ENCODE measurements around the gene WTIP.

The WTIP gene

DNA sequence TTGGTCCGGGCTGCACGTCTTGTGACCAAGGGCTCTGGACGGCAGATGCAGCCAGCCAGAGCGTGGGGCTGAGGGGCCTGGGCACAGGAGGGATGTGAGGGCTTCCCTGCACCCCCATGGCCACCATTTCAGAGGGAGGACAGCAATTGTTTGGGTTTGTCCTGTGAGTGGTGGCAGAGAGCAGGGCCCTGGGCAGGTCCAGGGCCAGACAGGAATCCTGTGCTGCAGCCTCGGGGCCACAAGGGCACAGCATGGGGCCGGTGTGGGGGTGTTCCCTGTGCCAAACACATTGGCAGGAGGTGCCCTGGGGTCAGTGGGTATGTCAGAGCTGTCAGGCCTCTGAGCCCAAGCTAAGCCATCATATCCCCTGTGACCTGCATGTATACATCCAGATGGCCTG, 32.2 kb downstream of the WTIP start:
- 91% methylated on average over 5 of the region's 6 CpGs for WGBS (ENCODE audit: insufficient coverage)
- H3K9me3 ChIP-seq (ENCODE audit: control extremely low read depth in 1 of 5, control insufficient read depth in 4 of 5, insufficient read depth in 2 of 5, low read depth in 1 of 5, low read length in 4 of 5) = peaks cover 0 to 8% (median 2%) of the 10 kb centered on the region in 5 experiments
- ChIA-PET CTCF (no interaction called here), POLR2A (no interaction called here)
- H3K4me3 ChIP-seq (ENCODE audit: control insufficient read depth in 1 of 7, extremely low read depth in 1 of 7, insufficient read depth in 4 of 7, low read depth in 2 of 7, low read length in 6 of 7) = no peak overlapping the region
- no peak overlapping the region for H3K27ac ChIP-seq (ENCODE audit: insufficient read depth in 1 of 2, low read depth in 1 of 2, low read length in 2 of 2, poor library complexity in 1 of 2, severe bottlenecking in 2 of 2)
- H3K27me3 ChIP-seq (replicated peaks in 2 of 5; ENCODE audit: control insufficient read depth in 4 of 5, insufficient read depth in 5 of 5, low read length in 4 of 5) = peaks cover 0 to 4% (median 0%) of the 10 kb centered on the region in 5 experiments
- no peak for DNase-seq
- no peaks in the 10 kb centered on the region for H3K36me3 ChIP-seq (ENCODE audit: control insufficient read depth in 4 of 4, insufficient read depth in 4 of 4, low read length in 3 of 4)
- no peaks in the 10 kb centered on the region for H3K4me1 ChIP-seq (ENCODE audit: control extremely low read depth in 1 of 4, control insufficient read depth in 4 of 4, insufficient read depth in 4 of 4, low read length in 3 of 4)

- ChIA-PET CTCF (no interaction called here), POLR2A (no interaction called here)
- H3K4me1 ChIP-seq (ENCODE audit: control extremely low read depth in 1 of 4, control insufficient read depth in 4 of 4, insufficient read depth in 4 of 4, low read length in 3 of 4) = no peaks in the 10 kb centered on the region
- H3K27ac ChIP-seq (ENCODE audit: insufficient read depth in 1 of 2, low read depth in 1 of 2, low read length in 2 of 2, poor library complexity in 1 of 2, severe bottlenecking in 2 of 2) = no peak overlapping the region
- DNase-seq = no peak
- H3K9me3 ChIP-seq (ENCODE audit: control extremely low read depth in 1 of 5, control insufficient read depth in 4 of 5, insufficient read depth in 2 of 5, low read depth in 1 of 5, low read length in 4 of 5) = peaks cover 0 to 2% (median 0%) of the 10 kb centered on the region in 5 experiments
- H3K27me3 ChIP-seq (replicated peaks in 2 of 5; ENCODE audit: control insufficient read depth in 4 of 5, insufficient read depth in 5 of 5, low read length in 4 of 5) = peaks cover 0 to 14% (median 0%) of the 10 kb centered on the region in 5 experiments
- 80% methylated on average over 1 of the region's 2 CpGs for WGBS (ENCODE audit: insufficient coverage)
- H3K4me3 ChIP-seq (ENCODE audit: control insufficient read depth in 1 of 7, extremely low read depth in 1 of 7, insufficient read depth in 4 of 7, low read depth in 2 of 7, low read length in 6 of 7) = no peak overlapping the region
- H3K36me3 ChIP-seq (ENCODE audit: control insufficient read depth in 4 of 4, insufficient read depth in 4 of 4, low read length in 3 of 4) = no peaks in the 10 kb centered on the region
Observed at GRCh38 chr19:34519602-34520001, 38.0 kb downstream of the WTIP start.

DNA sequence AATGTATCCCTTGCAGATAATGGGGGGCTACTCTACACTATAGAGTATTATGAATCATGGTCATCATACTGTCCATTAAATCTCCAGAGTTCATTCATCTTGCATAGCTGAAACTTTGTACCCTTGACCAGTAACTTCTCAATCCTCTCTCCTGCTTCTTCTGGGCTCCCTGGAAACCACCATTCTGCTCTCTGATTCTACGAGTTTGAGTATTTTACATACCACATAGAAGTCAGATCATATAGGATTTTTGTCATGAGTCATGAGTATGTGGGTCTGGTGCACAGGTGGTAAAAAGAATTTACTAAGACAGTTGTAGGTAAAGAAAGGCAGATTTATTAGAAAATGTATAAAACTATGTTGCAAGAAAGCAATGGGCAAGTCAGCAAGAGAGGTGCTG, 41.9 kb downstream of the WTIP start:
- no peaks in the 10 kb centered on the region for H3K4me1 ChIP-seq (ENCODE audit: control extremely low read depth in 1 of 4, control insufficient read depth in 4 of 4, insufficient read depth in 4 of 4, low read length in 3 of 4)
- ChIA-PET POLR2A (no interaction called here), CTCF (no interaction called here)
- no CpG with 5 or more reads among the region's 1 CpG for WGBS (ENCODE audit: insufficient coverage)
- no peak for DNase-seq
- H3K27me3 ChIP-seq (replicated peaks in 2 of 5; ENCODE audit: control insufficient read depth in 4 of 5, insufficient read depth in 5 of 5, low read length in 4 of 5) = peaks cover 0 to 10% (median 0%) of the 10 kb centered on the region in 5 experiments
- H3K4me3 ChIP-seq (ENCODE audit: control insufficient read depth in 1 of 7, extremely low read depth in 1 of 7, insufficient read depth in 4 of 7, low read depth in 2 of 7, low read length in 6 of 7) = no peak overlapping the region
- peaks cover 0 to 2% (median 0%) of the 10 kb centered on the region in 5 experiments for H3K9me3 ChIP-seq (ENCODE audit: control extremely low read depth in 1 of 5, control insufficient read depth in 4 of 5, insufficient read depth in 2 of 5, low read depth in 1 of 5, low read length in 4 of 5)
- no peaks in the 10 kb centered on the region for H3K36me3 ChIP-seq (ENCODE audit: control insufficient read depth in 4 of 4, insufficient read depth in 4 of 4, low read length in 3 of 4)
- no peak overlapping the region for H3K27ac ChIP-seq (ENCODE audit: insufficient read depth in 1 of 2, low read depth in 1 of 2, low read length in 2 of 2, poor library complexity in 1 of 2, severe bottlenecking in 2 of 2)

DNA sequence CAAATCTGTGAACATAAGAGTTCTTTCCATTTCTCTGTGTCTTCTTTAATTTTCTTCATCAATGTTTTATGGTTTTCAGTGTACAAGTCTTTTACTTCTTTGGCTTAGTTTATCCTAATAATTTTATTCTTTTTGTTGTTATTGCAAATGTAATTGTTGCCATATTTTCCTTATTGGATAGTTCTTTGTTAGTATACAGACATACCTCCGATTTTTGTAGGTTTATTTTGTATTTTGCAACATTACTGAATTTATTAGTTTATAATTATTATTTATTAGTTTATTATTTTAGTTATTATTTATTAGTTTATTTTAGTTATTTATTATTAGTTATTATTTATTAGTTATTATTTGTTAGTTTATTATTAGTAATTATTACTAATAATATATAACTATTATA, 43.4 kb downstream of the WTIP start:
- no peak overlapping the region for H3K27ac ChIP-seq (ENCODE audit: insufficient read depth in 1 of 2, low read depth in 1 of 2, low read length in 2 of 2, poor library complexity in 1 of 2, severe bottlenecking in 2 of 2)
- DNase-seq = no peak
- no CpG with 5 or more reads among the region's 1 CpG for WGBS (ENCODE audit: insufficient coverage)
- no peak overlapping the region for H3K4me3 ChIP-seq (ENCODE audit: control insufficient read depth in 1 of 7, extremely low read depth in 1 of 7, insufficient read depth in 4 of 7, low read depth in 2 of 7, low read length in 6 of 7)
- CTCF ChIA-PET = no interaction called here
- POLR2A ChIA-PET = no interaction called here
- no peaks in the 10 kb centered on the region for H3K4me1 ChIP-seq (ENCODE audit: control extremely low read depth in 1 of 4, control insufficient read depth in 4 of 4, insufficient read depth in 4 of 4, low read length in 3 of 4)
- H3K36me3 ChIP-seq (ENCODE audit: control insufficient read depth in 4 of 4, insufficient read depth in 4 of 4, low read length in 3 of 4) = no peaks in the 10 kb centered on the region
- H3K27me3 ChIP-seq (replicated peaks in 2 of 5; ENCODE audit: control insufficient read depth in 4 of 5, insufficient read depth in 5 of 5, low read length in 4 of 5) = peaks cover 0 to 10% (median 0%) of the 10 kb centered on the region in 5 experiments
- H3K9me3 ChIP-seq (ENCODE audit: control extremely low read depth in 1 of 5, control insufficient read depth in 4 of 5, insufficient read depth in 2 of 5, low read depth in 1 of 5, low read length in 4 of 5) = no peaks in the 10 kb centered on the region

- Histone ChIP-seq H3K4me3 (ENCODE audit: control insufficient read depth in 1 of 7, extremely low read depth in 1 of 7, insufficient read depth in 4 of 7, low read depth in 2 of 7, low read length in 6 of 7) (no peak overlapping the region), H3K4me1 (ENCODE audit: control extremely low read depth in 1 of 4, control insufficient read depth in 4 of 4, insufficient read depth in 4 of 4, low read length in 3 of 4) (no peaks in the 10 kb centered on the region), H3K9me3 (ENCODE audit: control extremely low read depth in 1 of 5, control insufficient read depth in 4 of 5, insufficient read depth in 2 of 5, low read depth in 1 of 5, low read length in 4 of 5) (peaks cover 0 to 2% (median 0%) of the 10 kb centered on the region in 5 experiments), H3K36me3 (ENCODE audit: control insufficient read depth in 4 of 4, insufficient read depth in 4 of 4, low read length in 3 of 4) (no peaks in the 10 kb centered on the region), H3K27ac (ENCODE audit: insufficient read depth in 1 of 2, low read depth in 1 of 2, low read length in 2 of 2, poor library complexity in 1 of 2, severe bottlenecking in 2 of 2) (no peak overlapping the region), H3K27me3 (replicated peaks in 2 of 5; ENCODE audit: control insufficient read depth in 4 of 5, insufficient read depth in 5 of 5, low read length in 4 of 5) (peaks cover 0 to 8% (median 3%) of the 10 kb centered on the region in 5 experiments)
- ChIA-PET POLR2A (no interaction called here), CTCF (no interaction called here)
- no peak for DNase-seq
Observed at GRCh38 chr19:34534206-34534605, 52.6 kb downstream of the WTIP start.

DNA sequence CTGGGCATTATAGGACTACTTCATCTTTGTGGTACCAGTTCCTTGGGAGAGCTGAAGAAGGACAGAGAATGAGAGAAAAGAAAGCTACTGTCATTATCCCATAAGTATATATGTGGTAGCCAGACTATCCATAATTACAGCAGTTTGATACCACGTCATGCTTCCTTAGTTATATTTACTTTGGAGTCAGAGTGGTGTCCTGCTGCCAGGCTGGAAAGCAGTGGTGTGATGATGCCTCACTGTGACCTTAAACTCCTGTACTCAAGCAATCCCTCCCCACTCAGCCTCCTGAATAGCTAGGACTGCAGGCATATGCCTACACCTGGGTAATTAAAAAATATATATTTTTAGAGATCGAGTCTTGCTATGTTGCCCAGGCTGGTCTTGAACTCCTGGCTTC, 57.8 kb downstream of the WTIP start:
- H3K4me1 ChIP-seq (ENCODE audit: control extremely low read depth in 1 of 4, control insufficient read depth in 4 of 4, insufficient read depth in 4 of 4, low read length in 3 of 4) = no peaks in the 10 kb centered on the region
- peaks cover 0 to 3% (median 0%) of the 10 kb centered on the region in 5 experiments for H3K27me3 ChIP-seq (replicated peaks in 2 of 5; ENCODE audit: control insufficient read depth in 4 of 5, insufficient read depth in 5 of 5, low read length in 4 of 5)
- no peak for DNase-seq
- ChIA-PET CTCF (interaction anchor here (1.5 kb wide), 1 partner anchor 12 kb away, joined by 3 read pairs; no protein-coding TSS in a partner anchor), POLR2A (no interaction called here)
- H3K36me3 ChIP-seq (ENCODE audit: control insufficient read depth in 4 of 4, insufficient read depth in 4 of 4, low read length in 3 of 4) = no peaks in the 10 kb centered on the region
- H3K27ac ChIP-seq (ENCODE audit: insufficient read depth in 1 of 2, low read depth in 1 of 2, low read length in 2 of 2, poor library complexity in 1 of 2, severe bottlenecking in 2 of 2) = no peak overlapping the region
- H3K9me3 ChIP-seq (ENCODE audit: control extremely low read depth in 1 of 5, control insufficient read depth in 4 of 5, insufficient read depth in 2 of 5, low read depth in 1 of 5, low read length in 4 of 5) = peaks cover 0 to 13% (median 6%) of the 10 kb centered on the region in 5 experiments
- WGBS (ENCODE audit: insufficient coverage) = 100% methylated on average over 1 of the region's 2 CpGs
- no peak overlapping the region for H3K4me3 ChIP-seq (ENCODE audit: control insufficient read depth in 1 of 7, extremely low read depth in 1 of 7, insufficient read depth in 4 of 7, low read depth in 2 of 7, low read length in 6 of 7)

- no peak for DNase-seq
Observed at GRCh38 chr19:34540811-34541557, 59.4 kb downstream of the WTIP start.

More at GRCh38 chr19:34540811-34541557, 59.4 kb downstream of the WTIP start:
- WGBS (ENCODE audit: insufficient coverage) = 90% methylated on average over 2 of the region's 3 CpGs
- POLR2A ChIA-PET = no interaction called here
- CTCF ChIA-PET = no interaction called here
- Histone ChIP-seq H3K27ac (ENCODE audit: insufficient read depth in 1 of 2, low read depth in 1 of 2, low read length in 2 of 2, poor library complexity in 1 of 2, severe bottlenecking in 2 of 2) (no peak overlapping the region), H3K4me1 (ENCODE audit: control extremely low read depth in 1 of 4, control insufficient read depth in 4 of 4, insufficient read depth in 4 of 4, low read length in 3 of 4) (no peaks in the 10 kb centered on the region), H3K9me3 (ENCODE audit: control extremely low read depth in 1 of 5, control insufficient read depth in 4 of 5, insufficient read depth in 2 of 5, low read depth in 1 of 5, low read length in 4 of 5) (peaks cover 0 to 13% (median 6%) of the 10 kb centered on the region in 5 experiments), H3K36me3 (ENCODE audit: control insufficient read depth in 4 of 4, insufficient read depth in 4 of 4, low read length in 3 of 4) (no peaks in the 10 kb centered on the region), H3K27me3 (replicated peaks in 2 of 5; ENCODE audit: control insufficient read depth in 4 of 5, insufficient read depth in 5 of 5, low read length in 4 of 5) (peaks cover 0 to 2% (median 0%) of the 10 kb centered on the region in 5 experiments), H3K4me3 (ENCODE audit: control insufficient read depth in 1 of 7, extremely low read depth in 1 of 7, insufficient read depth in 4 of 7, low read depth in 2 of 7, low read length in 6 of 7) (no peak overlapping the region)
